ENCODE data around the gene MBD5. TPM values are rescaled to one million over a fixed set of nuclear protein-coding genes. Genes with fewer than 3 reads are reported as not detected.
A peak's percentile ranks its signal among the peaks of the same experiment; 100 is the strongest.
"Not testable (repeated sequence)": the region's sequence is repeated elsewhere in the genome, so short reads cannot be mapped to it uniquely, and the experiment has no call there.

Gene MBD5
- total RNA-seq, 1 experiment from 2014 or later = 33.9 TPM

GRCh38 chr2:147980940-147981528, 39.9 kb upstream of the MBD5 start:
- Mint-ChIP-seq H3K4me3 (ENCODE audit: unreplicated experiment) (no peak overlapping the region), H3K9me3 (ENCODE audit: unreplicated experiment) (no peaks in the 10 kb centered on the region), H3K36me3 (ENCODE audit: insufficient read depth, unreplicated experiment) (no peaks in the 10 kb centered on the region), H3K4me1 (ENCODE audit: insufficient read depth, unreplicated experiment) (peaks cover 6% of the 10 kb centered on the region), H3K27ac (ENCODE audit: low read depth, unreplicated experiment) (no peak overlapping the region), H3K27me3 (ENCODE audit: insufficient read depth, unreplicated experiment) (no peaks in the 10 kb centered on the region)
- ChIA-PET POLR2A (interaction anchor here (0.7 to 1.1 kb wide), 2 partner anchors 40 to 816 kb away, joined by 3 to 4 read pairs; partner anchors contain the start of genes MBD5 and ORC4), CTCF (interaction anchor here (0.6 to 1.3 kb wide), 2 partner anchors 10 to 25 kb away, joined by 3 to 5 read pairs; no protein-coding TSS in a partner anchor)
- no TSS peak for BruUV-seq (replicated peaks)
- TF ChIP-seq CTCF (IDR thresholded peaks at IDR 0.05; ENCODE audit: unreplicated experiment) = no peak
- intact Hi-C loops (cut with micrococcal nuclease) = no loop called here
- no peak for DNase-seq (ENCODE audit: unreplicated experiment)

- no TSS peak for BruUV-seq (replicated peaks)
- ChIA-PET CTCF (interaction anchor here (0.7 to 2.2 kb wide), 12 partner anchors 14 to 999 kb away, joined by 3 to 19 read pairs (median 4); partner anchors contain the start of genes MBD5 and ORC4), POLR2A (interaction anchor here (1.3 to 1.7 kb wide), 2 partner anchors 10 to 32 kb away, joined by 3 to 6 read pairs; partner anchors contain the start of genes MBD5 and ORC4)
- TF ChIP-seq CTCF (IDR thresholded peaks at IDR 0.05; ENCODE audit: unreplicated experiment) = no peak
- Mint-ChIP-seq H3K27me3 (ENCODE audit: insufficient read depth, unreplicated experiment) (no peaks in the 10 kb centered on the region), H3K36me3 (ENCODE audit: insufficient read depth, unreplicated experiment) (no peaks in the 10 kb centered on the region), H3K9me3 (ENCODE audit: unreplicated experiment) (no peaks in the 10 kb centered on the region), H3K4me3 (ENCODE audit: unreplicated experiment) (no peak overlapping the region), H3K27ac (ENCODE audit: low read depth, unreplicated experiment) (no peak overlapping the region), H3K4me1 (ENCODE audit: insufficient read depth, unreplicated experiment) (no peaks in the 10 kb centered on the region)
- no peak for DNase-seq (ENCODE audit: unreplicated experiment)
- intact Hi-C loops (cut with micrococcal nuclease) = loop anchor here (1.0 kb wide), 1 partner anchor 520 kb away; no protein-coding TSS in a partner anchor
These were observed 31.8 kb upstream of the MBD5 start for GRCh38 chr2:147989102-147989501.

GRCh38 chr2:147989809-147990403, 31.0 kb upstream of the MBD5 start:
- peak; percentile 50 for DNase-seq (ENCODE audit: unreplicated experiment)
- CTCF ChIA-PET = interaction anchor here (0.6 to 2.2 kb wide), 15 partner anchors 8 to 1001 kb away, joined by 3 to 19 read pairs (median 4); partner anchors contain the start of genes MBD5 and ORC4
- H3K4me1 Mint-ChIP-seq (ENCODE audit: insufficient read depth, unreplicated experiment) = no peaks in the 10 kb centered on the region
- no peak overlapping the region for H3K27ac Mint-ChIP-seq (ENCODE audit: low read depth, unreplicated experiment)
- no peaks in the 10 kb centered on the region for H3K27me3 Mint-ChIP-seq (ENCODE audit: insufficient read depth, unreplicated experiment)
- peak; percentile 72 for TF ChIP-seq CTCF (IDR thresholded peaks at IDR 0.05; ENCODE audit: unreplicated experiment)
- H3K4me3 Mint-ChIP-seq (ENCODE audit: unreplicated experiment) = no peak overlapping the region
- POLR2A ChIA-PET = interaction anchor here (0.9 to 1.7 kb wide), 5 partner anchors 9 to 212 kb away, joined by 3 to 7 read pairs (median 3); partner anchors contain the start of genes MBD5 and ORC4
- no peaks in the 10 kb centered on the region for H3K9me3 Mint-ChIP-seq (ENCODE audit: unreplicated experiment)
- no peaks in the 10 kb centered on the region for H3K36me3 Mint-ChIP-seq (ENCODE audit: insufficient read depth, unreplicated experiment)
- no TSS peak for BruUV-seq (replicated peaks)
- intact Hi-C loops (cut with micrococcal nuclease) = loop anchor here (1.0 kb wide), 3 partner anchors 211 to 1000 kb away; no protein-coding TSS in a partner anchor

- POLR2A ChIA-PET; intact Hi-C loops (cut with micrococcal nuclease); H3K27me3 Mint-ChIP-seq (ENCODE audit: insufficient read depth, unreplicated experiment); DNase-seq (ENCODE audit: unreplicated experiment); H3K4me1 Mint-ChIP-seq (ENCODE audit: insufficient read depth, unreplicated experiment); H3K4me3 Mint-ChIP-seq (ENCODE audit: unreplicated experiment); H3K36me3 Mint-ChIP-seq (ENCODE audit: insufficient read depth, unreplicated experiment); H3K27ac Mint-ChIP-seq (ENCODE audit: low read depth, unreplicated experiment); H3K9me3 Mint-ChIP-seq (ENCODE audit: unreplicated experiment); BruUV-seq (replicated peaks): not testable (repeated sequence)
- CTCF ChIA-PET = interaction anchor here (0.7 kb wide), 2 partner anchors 9 to 85 kb away, joined by 4 to 5 read pairs; no protein-coding TSS in a partner anchor
These were observed 25.9 kb upstream of the MBD5 start for GRCh38 chr2:147994965-147995364.

Data from MCF 10A (cell line).